ENCODE measurements around the gene INO80E.

Gene INO80E

DNA sequence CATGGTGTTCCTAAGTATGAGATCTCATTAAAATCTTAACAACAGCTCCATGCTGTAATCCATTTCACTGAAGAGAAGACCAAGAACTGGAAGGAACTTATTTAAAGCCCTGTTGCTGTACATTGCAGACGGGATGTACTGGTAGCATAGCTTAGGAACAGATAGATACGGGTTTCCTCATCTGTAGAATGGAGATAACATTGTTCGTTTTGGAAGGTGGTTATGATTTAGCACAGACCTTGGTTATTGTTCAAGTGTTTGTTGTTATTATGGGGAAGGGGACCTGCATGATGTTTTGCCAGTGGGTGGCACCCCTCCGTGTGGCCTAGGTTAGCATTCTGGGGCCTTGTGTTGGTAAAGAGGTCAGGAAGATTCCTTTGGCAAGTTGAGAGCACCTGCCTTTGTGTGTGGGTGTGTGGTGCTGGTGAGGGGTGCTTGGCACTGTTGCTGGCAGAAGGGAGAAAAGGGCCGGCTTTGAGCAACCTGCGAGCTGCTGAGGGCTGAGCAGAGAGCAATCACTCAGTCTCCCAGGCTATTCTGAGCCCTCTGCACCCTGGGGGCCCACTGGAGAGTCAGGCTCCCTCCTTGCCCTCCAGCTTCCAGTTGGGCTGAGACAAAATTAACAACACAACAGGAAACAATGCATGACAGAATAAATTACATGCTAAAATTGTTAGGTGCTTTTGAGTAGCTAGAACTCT, 20.1 kb upstream of the INO80E start:
- no peak for DNase-seq (ENCODE audit: low read depth)

DNA sequence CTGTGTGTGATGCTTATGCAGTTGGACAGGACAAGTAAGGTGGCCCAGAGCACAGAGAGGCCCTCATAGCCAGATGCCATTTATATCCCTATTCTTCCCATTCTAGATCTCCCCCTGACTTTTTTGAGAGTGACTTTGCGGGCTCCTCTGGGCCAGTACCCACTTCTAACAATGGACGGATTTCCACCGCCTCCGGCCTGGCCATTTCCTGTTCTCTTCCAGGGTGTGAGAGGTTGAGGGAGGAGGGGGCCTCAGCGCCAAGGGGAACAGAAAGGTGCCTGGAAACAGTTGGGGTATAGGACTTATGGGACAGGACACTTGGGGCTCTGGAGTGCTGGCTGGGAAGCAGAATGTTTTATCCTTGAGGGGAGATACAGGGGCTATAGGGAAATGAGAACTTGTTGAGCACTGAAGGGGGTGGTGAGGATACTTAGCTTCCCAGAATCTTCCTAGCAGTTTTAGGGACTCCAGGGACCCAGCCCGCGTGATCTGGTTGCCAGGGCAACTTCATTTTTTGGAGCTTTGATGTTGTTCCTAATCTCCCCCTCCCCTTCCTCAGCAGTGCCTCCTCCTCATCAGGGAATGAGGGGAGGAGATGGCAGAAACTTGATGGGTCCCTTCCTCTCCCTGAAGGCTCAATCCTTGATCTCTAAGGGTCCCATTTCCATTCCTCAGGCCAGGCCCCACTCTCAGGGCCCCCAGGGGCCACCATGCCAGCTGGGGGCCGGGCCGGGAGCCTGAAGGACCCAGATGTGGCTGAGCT, 18.8 kb upstream of the INO80E start:
- DNase-seq (ENCODE audit: low read depth): no peak

- no peak for DNase-seq (ENCODE audit: low read depth)
Observed at GRCh38 chr16:29978081-29978480, 18.0 kb upstream of the INO80E start.

GRCh38 chr16:29978564-29979270, 17.3 kb upstream of the INO80E start:
- no peak for DNase-seq (ENCODE audit: low read depth)

- DNase-seq (ENCODE audit: low read depth): no peak
Observed at GRCh38 chr16:29982560-29983419, 13.3 kb upstream of the INO80E start.

DNA sequence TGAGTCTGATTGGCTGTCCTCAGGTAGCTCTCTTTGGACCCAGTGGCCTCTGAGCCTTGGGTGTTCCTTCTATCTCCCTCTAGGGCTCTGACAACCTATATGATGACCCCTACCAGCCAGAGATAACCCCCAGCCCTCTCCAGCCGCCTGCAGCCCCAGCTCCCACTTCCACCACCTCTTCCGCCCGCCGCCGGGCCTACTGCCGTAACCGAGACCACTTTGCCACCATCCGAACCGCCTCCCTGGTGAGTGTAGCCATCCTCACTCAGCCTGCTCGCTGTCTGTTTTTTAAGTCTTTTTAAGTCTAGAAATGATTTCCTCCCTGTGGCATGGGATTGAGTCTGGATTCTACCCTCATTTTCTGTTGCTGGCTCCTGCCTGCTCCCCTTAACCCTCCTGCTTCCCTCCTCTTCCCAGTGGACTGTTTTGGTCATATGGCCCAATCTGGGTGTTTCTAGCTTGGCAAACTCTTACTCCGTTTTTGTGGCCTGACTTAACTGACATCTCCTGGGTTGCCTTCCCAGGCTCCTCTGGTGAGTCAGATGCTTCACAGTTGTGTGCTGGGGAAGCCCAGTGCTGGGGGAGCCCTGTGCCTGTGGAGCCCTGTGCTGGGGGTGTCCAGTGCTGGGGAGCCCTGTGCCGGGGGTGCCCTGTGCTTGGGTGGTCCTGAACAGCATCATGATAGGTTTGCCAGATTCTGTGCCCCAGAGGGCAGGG, 12.5 kb upstream of the INO80E start:
- DNase-seq (ENCODE audit: low read depth): no peak

GRCh38 chr16:29984137-29984763, 11.8 kb upstream of the INO80E start:
- DNase-seq (ENCODE audit: low read depth): no peak

GRCh38 chr16:29984764-29985147, 11.3 kb upstream of the INO80E start:
- DNase-seq (ENCODE audit: low read depth): no peak

- no peak for DNase-seq (ENCODE audit: low read depth)
Observed at GRCh38 chr16:29985271-29985811, 10.7 kb upstream of the INO80E start.

DNA sequence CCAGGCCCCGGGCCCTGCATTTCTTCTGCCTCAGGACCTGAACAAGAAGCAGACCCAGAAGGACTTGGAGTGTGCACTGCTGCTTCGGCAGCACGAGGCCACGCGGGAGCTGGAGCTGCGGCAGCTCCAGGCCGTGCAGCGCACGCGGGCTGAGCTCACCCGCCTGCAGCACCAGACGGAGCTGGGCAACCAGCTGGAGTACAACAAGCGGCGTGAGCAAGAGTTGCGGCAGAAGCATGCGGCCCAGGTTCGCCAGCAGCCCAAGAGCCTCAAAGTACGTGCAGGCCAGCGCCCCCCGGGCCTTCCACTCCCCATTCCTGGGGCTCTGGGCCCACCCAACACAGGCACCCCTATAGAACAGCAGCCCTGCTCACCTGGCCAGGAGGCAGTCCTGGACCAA, 9.8 kb upstream of the INO80E start:
- no peak for DNase-seq (ENCODE audit: low read depth)

DNA sequence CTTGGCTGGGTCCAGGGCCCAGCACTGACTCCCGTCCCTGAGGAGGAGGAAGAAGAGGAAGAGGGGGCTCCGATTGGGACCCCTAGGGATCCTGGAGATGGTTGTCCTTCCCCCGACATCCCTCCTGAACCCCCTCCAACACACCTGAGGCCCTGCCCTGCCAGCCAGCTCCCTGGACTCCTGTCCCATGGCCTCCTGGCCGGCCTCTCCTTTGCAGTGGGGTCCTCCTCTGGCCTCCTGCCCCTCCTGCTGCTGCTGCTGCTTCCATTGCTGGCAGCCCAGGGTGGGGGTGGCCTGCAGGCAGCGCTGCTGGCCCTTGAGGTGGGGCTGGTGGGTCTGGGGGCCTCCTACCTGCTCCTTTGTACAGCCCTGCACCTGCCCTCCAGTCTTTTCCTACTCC, 9.1 kb upstream of the INO80E start:
- no peak for DNase-seq (ENCODE audit: low read depth)

DNA sequence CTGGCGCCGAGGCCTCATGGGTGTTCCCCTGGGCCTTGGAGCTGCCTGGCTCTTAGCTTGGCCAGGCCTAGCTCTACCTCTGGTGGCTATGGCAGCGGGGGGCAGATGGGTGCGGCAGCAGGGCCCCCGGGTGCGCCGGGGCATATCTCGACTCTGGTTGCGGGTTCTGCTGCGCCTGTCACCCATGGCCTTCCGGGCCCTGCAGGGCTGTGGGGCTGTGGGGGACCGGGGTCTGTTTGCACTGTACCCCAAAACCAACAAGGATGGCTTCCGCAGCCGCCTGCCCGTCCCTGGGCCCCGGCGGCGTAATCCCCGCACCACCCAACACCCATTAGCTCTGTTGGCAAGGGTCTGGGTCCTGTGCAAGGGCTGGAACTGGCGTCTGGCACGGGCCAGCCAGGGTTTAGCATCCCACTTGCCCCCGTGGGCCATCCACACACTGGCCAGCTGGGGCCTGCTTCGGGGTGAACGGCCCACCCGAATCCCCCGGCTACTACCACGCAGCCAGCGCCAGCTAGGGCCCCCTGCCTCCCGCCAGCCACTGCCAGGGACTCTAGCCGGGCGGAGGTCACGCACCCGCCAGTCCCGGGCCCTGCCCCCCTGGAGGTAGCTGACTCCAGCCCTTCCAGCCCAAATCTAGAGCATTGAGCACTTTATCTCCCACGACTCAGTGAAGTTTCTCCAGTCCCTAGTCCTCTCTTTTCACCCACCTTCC, 8.5 kb upstream of the INO80E start:
- no peak for DNase-seq (ENCODE audit: low read depth)

DNA sequence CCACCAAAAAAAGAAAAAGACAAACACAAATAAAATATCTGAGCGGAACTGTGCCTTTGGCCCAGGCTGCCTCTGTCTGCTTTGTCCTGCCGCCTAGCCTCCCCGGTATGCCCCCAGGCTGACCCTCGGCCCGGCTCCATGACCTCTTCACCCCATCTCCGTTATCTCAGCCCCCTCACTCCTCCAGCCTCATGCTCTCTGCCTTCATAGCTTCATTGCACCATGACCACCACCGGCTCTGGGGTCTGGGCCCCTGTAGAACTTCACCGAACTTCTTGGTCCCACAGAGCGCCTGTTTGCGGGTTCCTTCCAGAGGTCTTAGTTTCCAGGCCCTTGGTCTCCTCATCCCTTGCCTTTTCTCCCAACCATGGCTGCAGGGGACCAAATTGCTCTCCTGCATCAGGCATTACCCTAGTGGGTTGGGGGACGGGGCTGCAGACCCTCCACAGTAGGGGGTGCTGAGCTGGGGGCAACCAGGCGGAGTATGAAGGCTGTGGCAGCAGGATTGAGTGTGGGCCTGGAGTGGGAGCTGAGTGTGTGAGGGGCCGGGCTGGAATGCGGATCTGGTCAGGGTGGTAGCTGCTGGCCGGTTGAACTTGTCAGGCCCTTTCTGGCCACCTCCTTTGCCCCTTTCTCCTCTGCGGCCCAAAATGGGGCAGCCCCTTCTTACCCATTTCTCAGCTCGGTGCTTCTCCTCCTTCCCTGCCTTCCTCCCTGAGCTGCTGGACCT, 7.5 kb upstream of the INO80E start:
- no peak for DNase-seq (ENCODE audit: low read depth)

DNA sequence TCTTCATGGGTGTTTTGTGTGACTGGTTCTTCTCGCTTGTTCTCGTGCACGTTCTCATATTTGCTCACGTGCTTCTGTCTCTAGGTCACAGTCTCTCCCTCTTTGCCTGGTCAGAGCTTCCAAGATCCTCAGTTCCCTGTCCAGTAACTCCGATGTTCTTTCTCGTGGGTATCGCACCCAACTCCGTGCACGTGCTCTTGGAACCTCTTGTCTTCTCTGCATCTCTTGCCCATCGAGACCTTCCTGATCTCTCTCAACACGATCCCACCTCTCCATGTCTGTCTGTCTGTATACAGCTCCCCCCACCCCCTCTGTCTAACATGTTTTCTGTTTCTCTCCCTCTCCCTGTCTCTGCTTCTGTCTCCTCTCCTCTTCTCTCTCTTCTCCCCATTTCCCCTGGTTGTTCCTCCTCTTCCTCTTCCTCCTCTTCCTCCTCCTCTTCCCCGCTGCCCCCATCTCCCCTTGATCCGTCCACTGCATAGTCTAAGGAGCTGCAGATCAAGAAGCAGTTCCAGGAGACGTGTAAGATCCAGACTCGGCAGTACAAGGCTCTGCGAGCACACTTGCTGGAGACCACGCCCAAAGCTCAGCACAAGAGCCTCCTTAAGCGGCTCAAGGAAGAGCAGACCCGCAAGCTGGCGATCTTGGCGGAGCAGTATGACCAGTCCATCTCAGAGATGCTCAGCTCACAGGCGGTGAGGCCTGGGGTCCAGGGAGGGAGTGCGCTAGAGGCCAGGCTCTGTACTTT, 6.8 kb upstream of the INO80E start:
- DNase-seq (ENCODE audit: low read depth): no peak

DNA sequence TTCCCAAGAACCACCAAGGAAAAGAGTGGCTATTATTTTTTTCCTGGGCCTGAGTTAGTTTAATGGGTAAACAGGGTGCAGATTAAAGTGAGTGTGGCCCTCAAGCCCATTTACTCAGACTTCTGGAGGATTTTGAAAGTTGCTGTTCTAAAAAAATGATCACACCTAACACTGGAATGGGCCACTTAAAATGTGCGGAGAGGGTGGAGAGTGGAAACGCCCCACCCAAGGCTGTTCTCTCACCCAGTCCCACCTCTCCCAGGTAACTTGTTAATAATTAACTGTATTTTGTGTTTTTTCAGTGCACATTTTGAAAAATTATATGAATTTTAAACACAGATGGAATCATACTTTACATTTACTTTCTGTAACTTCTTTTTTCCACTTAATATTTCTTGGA, 6.0 kb upstream of the INO80E start:
- DNase-seq (ENCODE audit: low read depth): no peak

DNA sequence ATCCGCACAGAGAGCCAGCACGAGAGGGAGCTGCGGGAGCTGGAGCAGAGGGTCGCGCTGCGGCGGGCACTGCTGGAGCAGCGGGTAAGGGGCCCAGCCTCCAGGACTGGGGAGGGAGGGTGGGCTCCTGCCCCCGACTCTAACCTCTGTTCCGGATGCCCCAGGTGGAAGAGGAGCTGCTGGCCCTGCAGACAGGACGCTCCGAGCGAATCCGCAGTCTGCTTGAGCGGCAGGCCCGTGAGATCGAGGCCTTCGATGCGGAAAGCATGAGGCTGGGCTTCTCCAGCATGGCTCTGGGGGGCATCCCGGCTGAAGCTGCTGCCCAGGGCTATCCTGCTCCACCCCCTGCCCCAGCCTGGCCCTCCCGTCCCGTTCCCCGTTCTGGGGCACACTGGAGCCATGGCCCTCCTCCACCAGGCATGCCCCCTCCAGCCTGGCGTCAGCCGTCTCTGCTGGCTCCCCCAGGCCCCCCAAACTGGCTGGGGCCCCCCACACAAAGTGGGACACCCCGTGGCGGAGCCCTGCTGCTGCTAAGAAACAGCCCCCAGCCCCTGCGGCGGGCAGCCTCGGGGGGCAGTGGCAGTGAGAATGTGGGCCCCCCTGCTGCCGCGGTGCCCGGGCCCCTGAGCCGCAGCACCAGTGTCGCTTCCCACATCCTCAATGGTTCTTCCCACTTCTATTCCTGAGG, 5.0 kb upstream of the INO80E start:
- DNase-seq (ENCODE audit: low read depth): no peak

- DNase-seq (ENCODE audit: low read depth): no peak
Observed at GRCh38 chr16:29991571-29991904, 4.5 kb upstream of the INO80E start.

GRCh38 chr16:29992344-29992967, 3.6 kb upstream of the INO80E start:
- DNase-seq (ENCODE audit: low read depth): no peak
